Neural progenitor cell (in vitro differentiated cells): Measurements from ENCODE around the gene DCX. TPM values are rescaled to one million over a fixed set of nuclear protein-coding genes. Genes with fewer than 3 reads are reported as not detected.
"Not testable (repeated sequence)": the region's sequence is repeated elsewhere in the genome, so short reads cannot be mapped to it uniquely, and the experiment has no call there.

ENCODE experiments used
- DNase-seq: peaks from one replicate; pipeline ENCODE4 v3.0.0-alpha.2; 2016; ENCODE audit warnings: low spot score
- H2AFZ ChIP-seq: fragments of 200-600 bp; sonication (generic); replicated peaks from 2 replicates; pipeline ENCODE4 v1.6.1; 2016; ENCODE audit warnings: antibody characterized with exemption
- H3F3A ChIP-seq: fragments of 200-600 bp; sonication (generic); 2 replicates; pipeline ENCODE4 v1.6.1; 2016; ENCODE audit warnings: antibody characterized with exemption, low read depth
- H3K27ac ChIP-seq: fragments of 200-600 bp; sonication (generic); 2 replicates; pipeline ENCODE4 v1.5.1; 2016; ENCODE audit warnings: mild to moderate bottlenecking
- H3K27me3 ChIP-seq: fragments of 200-600 bp; sonication (generic); 2 replicates; pipeline ENCODE4 v1.6.1; 2016; ENCODE audit warnings: mild to moderate bottlenecking, moderate library complexity
- H3K36me3 ChIP-seq: fragments of 200-600 bp; sonication (generic); 2 replicates; pipeline ENCODE4 v1.5.1; 2016
- H3K4me1 ChIP-seq: fragments of 200-600 bp; sonication (generic); 2 replicates; pipeline ENCODE4 v1.6.1; 2016; ENCODE audit warnings: mixed run types
- H3K4me2 ChIP-seq: fragments of 200-600 bp; sonication (generic); 2 replicates; pipeline ENCODE4 v1.6.1; 2016
- H3K4me3 ChIP-seq: fragments of 200-600 bp; sonication (generic); 2 replicates; pipeline ENCODE4 v1.5.1; 2016
- H3K79me2 ChIP-seq: fragments of 200-600 bp; sonication (generic); 2 replicates; pipeline ENCODE4 v1.6.1; 2016; ENCODE audit warnings: low read depth
- H3K9ac ChIP-seq: fragments of 200-600 bp; sonication (generic); 2 replicates; pipeline ENCODE4 v1.6.1; 2016
- H3K9me3 ChIP-seq: fragments of 200-600 bp; sonication (generic); 2 replicates; pipeline ENCODE4 v1.5.1; 2016; ENCODE audit warnings: low read depth
- H4K20me1 ChIP-seq: fragments of 200-600 bp; sonication (generic); 2 replicates; pipeline ENCODE4 v1.6.1; 2016; ENCODE audit warnings: low read depth
- H3K27ac Mint-ChIP-seq: 3 replicates; pipeline ENCODE4 v1.8.0; 2021; ENCODE audit warnings: mixed read lengths
- H3K27me3 Mint-ChIP-seq: 2 replicates; pipeline ENCODE4 v1.8.0; 2022; ENCODE audit warnings: low read depth, mild to moderate bottlenecking, inconsistent platforms, moderate library complexity, mixed read lengths; ENCODE audit not compliant: insufficient read depth
- H3K36me3 Mint-ChIP-seq: 3 replicates; pipeline ENCODE4 v1.8.0; 2021; ENCODE audit warnings: mixed read lengths
- H3K4me1 Mint-ChIP-seq: 3 replicates; pipeline ENCODE4 v1.8.0; 2021; ENCODE audit warnings: mixed read lengths
- H3K4me3 Mint-ChIP-seq: 3 replicates; pipeline ENCODE4 v1.8.0; 2021; ENCODE audit warnings: mild to moderate bottlenecking, moderate library complexity, mixed read lengths
- H3K9me3 Mint-ChIP-seq: 3 replicates; pipeline ENCODE4 v1.8.0; 2020; ENCODE audit warnings: mixed read lengths
- EZH2 ChIP-seq: fragments of 200-600 bp; sonication (generic); IDR thresholded peaks from 2 replicates; pipeline ENCODE4 v1.6.1; 2017; ENCODE audit warnings: antibody characterized with exemption, mild to moderate bottlenecking, moderate library complexity
- EZH2phosphoT487 ChIP-seq: fragments of 200-600 bp; sonication (generic); IDR thresholded peaks from 2 replicates; pipeline ENCODE4 v1.6.1; 2017; ENCODE audit warnings: antibody characterized with exemption
- total RNA-seq: library from RNA; depleted of rRNA; stranded (reverse); fragments of >200 nt; gene quantifications from 2 replicates; pipeline ENCODE4 v1.2.3, GENCODE V29; 2015; ENCODE audit warnings: low replicate concordance
- TF ChIP-seq, protein P1 (sequence below): fragments of 200-600 bp; sonication (generic); IDR thresholded peaks from 2 replicates; pipeline ENCODE4 v1.5.1; 2017; ENCODE audit warnings: antibody characterized with exemption, mild to moderate bottlenecking

DCX gene
- total RNA-seq, 1 donor from 2014 or later = 4.8 TPM

DNA sequence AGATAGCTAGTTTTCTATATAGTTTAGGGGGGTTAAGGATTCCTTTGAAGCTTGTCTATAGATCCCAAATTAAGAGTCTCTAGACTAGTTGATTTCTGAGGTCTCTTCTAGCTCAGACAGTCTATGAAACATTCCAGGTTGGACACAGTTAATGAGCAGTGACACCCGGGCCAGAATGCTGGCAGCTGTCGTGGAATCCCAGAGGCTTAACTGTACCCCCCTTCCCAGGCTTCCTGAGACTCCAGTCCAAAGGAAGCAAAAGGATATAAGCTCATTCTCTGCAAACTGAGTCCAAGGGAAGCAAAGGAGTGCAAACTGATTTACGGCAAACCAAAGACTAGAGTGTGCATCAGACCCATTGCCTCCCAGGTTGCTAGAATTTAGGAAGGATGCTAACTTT lies 62.9 kb downstream of the DCX start:
- Mint-ChIP-seq H3K4me3 (no peak overlapping the region), H3K4me1 (no peaks in the 10 kb centered on the region), H3K27me3 (no peaks in the 10 kb centered on the region), H3K36me3 (no peaks in the 10 kb centered on the region), H3K9me3 (peaks cover 8% of the 10 kb centered on the region), H3K27ac (peak overlapping the region; percentile 7)
- TF ChIP-seq EZH2 (no peak), EZH2phosphoT487 (no peak)
- TF ChIP-seq, protein P1, sequence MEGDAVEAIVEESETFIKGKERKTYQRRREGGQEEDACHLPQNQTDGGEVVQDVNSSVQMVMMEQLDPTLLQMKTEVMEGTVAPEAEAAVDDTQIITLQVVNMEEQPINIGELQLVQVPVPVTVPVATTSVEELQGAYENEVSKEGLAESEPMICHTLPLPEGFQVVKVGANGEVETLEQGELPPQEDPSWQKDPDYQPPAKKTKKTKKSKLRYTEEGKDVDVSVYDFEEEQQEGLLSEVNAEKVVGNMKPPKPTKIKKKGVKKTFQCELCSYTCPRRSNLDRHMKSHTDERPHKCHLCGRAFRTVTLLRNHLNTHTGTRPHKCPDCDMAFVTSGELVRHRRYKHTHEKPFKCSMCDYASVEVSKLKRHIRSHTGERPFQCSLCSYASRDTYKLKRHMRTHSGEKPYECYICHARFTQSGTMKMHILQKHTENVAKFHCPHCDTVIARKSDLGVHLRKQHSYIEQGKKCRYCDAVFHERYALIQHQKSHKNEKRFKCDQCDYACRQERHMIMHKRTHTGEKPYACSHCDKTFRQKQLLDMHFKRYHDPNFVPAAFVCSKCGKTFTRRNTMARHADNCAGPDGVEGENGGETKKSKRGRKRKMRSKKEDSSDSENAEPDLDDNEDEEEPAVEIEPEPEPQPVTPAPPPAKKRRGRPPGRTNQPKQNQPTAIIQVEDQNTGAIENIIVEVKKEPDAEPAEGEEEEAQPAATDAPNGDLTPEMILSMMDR = no peak
- peaks cover 8% of the 10 kb centered on the region for H3K9me3 ChIP-seq
- H3K27me3 ChIP-seq = no peaks in the 10 kb centered on the region
- H3K4me3 ChIP-seq = no peak overlapping the region
- no peak overlapping the region for H3K27ac ChIP-seq
- peaks cover 24% of the 10 kb centered on the region for H3K4me1 ChIP-seq
- H3K4me2 ChIP-seq = no peak overlapping the region
- no peak overlapping the region for H3K9ac ChIP-seq
- H3K79me2 ChIP-seq = no peaks in the 10 kb centered on the region
- no peaks in the 10 kb centered on the region for H4K20me1 ChIP-seq
- no peaks in the 10 kb centered on the region for H3K36me3 ChIP-seq
- no peak overlapping the region for H2AFZ ChIP-seq
- no peaks in the 10 kb centered on the region for H3F3A ChIP-seq
- DNase-seq = no peak

DNA sequence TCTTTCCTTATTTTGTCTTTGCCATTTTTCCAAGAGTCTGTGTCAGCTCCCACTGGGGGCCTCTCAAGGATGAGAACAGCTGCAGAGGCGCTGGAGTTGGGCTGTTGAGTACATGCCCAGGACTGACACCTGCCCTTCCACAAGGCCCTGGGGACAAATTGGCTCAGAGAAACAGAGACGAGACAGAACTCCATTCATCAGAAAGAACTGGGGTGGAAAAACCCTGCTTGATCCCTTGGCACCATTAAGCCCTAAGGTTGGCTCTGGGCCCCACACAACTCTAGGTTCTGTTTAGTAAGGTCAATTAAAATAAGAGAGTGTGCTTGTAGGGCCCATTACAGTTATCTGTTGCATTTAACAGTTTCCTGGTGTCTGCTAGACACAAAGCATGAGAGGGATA lies 63.6 kb downstream of the DCX start:
- H4K20me1 ChIP-seq = no peaks in the 10 kb centered on the region
- H3K9me3 Mint-ChIP-seq = peaks cover 8% of the 10 kb centered on the region
- no peaks in the 10 kb centered on the region for H3K79me2 ChIP-seq
- H3K27me3 Mint-ChIP-seq = no peaks in the 10 kb centered on the region
- H3K27me3 ChIP-seq = no peaks in the 10 kb centered on the region
- TF ChIP-seq, protein P1 = no peak
- no peak for TF ChIP-seq EZH2
- TF ChIP-seq EZH2phosphoT487 = no peak
- H3K27ac ChIP-seq = no peak overlapping the region
- no peak overlapping the region for H3K27ac Mint-ChIP-seq
- peaks cover 22% of the 10 kb centered on the region for H3K4me1 ChIP-seq
- no peak overlapping the region for H3K9ac ChIP-seq
- no peaks in the 10 kb centered on the region for H3K36me3 Mint-ChIP-seq
- no peaks in the 10 kb centered on the region for H3F3A ChIP-seq
- peaks cover 8% of the 10 kb centered on the region for H3K9me3 ChIP-seq
- no peak overlapping the region for H2AFZ ChIP-seq
- H3K4me1 Mint-ChIP-seq = no peaks in the 10 kb centered on the region
- no peaks in the 10 kb centered on the region for H3K36me3 ChIP-seq
- no peak for DNase-seq
- H3K4me2 ChIP-seq = no peak overlapping the region
- H3K4me3 ChIP-seq = no peak overlapping the region
- H3K4me3 Mint-ChIP-seq = no peak overlapping the region

GRCh38 chrX:111346150-111346549 lies 65.8 kb downstream of the DCX start:
- H3K36me3 ChIP-seq, H3K4me1 ChIP-seq, H3K9me3 Mint-ChIP-seq, H3K27me3 ChIP-seq, H3K27ac Mint-ChIP-seq, H3F3A ChIP-seq, H3K4me3 ChIP-seq, H2AFZ ChIP-seq, H3K9ac ChIP-seq, H3K4me2 ChIP-seq, H4K20me1 ChIP-seq, H3K4me3 Mint-ChIP-seq, H3K27me3 Mint-ChIP-seq, H3K79me2 ChIP-seq, H3K4me1 Mint-ChIP-seq, H3K27ac ChIP-seq, DNase-seq, H3K9me3 ChIP-seq, H3K36me3 Mint-ChIP-seq: not testable (repeated sequence)

- Mint-ChIP-seq H3K4me3 (no peak overlapping the region), H3K9me3 (peaks cover under 1% of the 10 kb centered on the region), H3K36me3 (no peaks in the 10 kb centered on the region), H3K27me3 (no peaks in the 10 kb centered on the region), H3K4me1 (no peaks in the 10 kb centered on the region), H3K27ac (no peak overlapping the region)
- Histone ChIP-seq H3K4me1 (peaks cover 18% of the 10 kb centered on the region), H3K9me3 (no peaks in the 10 kb centered on the region), H3K36me3 (no peaks in the 10 kb centered on the region), H3K79me2 (no peaks in the 10 kb centered on the region), H3K27ac (no peak overlapping the region), H3F3A (no peaks in the 10 kb centered on the region), H4K20me1 (no peaks in the 10 kb centered on the region), H3K4me2 (no peak overlapping the region), H3K27me3 (no peaks in the 10 kb centered on the region), H3K4me3 (no peak overlapping the region), H3K9ac (no peak overlapping the region), H2AFZ (no peak overlapping the region)
- DNase-seq = no peak
- TF ChIP-seq EZH2phosphoT487 (no peak), EZH2 (no peak)
- TF ChIP-seq, protein P1 = no peak
Observed at GRCh38 chrX:111340054-111340453, 71.9 kb downstream of the DCX start.
